ENCODE results near the gene BPIFB4. TPM values are rescaled to one million over a fixed set of nuclear protein-coding genes. Genes with fewer than 3 reads are reported as not detected.
A peak's percentile ranks its signal among the peaks of the same experiment; 100 is the strongest.

Gene BPIFB4
- total and polyA plus RNA-seq, 4 donors, result 0.25 TPM; not detected in 3

DNA sequence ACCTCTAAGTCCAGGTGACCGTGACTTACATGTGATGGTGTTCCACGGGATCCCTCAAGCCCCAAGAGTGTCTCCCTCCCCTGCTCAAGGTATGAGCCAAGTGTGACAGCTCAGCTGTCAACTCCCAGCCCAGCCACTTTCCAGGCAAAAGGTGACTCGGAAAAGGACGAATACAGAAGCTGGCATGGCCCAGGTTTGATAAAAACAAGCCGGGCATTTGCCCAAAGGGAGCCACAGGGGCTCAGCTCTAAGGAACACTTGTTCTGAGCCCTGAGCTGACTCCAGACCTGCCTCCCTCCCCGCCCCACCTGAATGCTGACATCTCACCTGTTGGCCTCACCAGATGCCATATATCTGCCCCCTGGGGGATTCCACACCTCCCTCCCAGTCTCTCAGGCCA lies 45.6 kb downstream of the BPIFB4 start:
- Histone ChIP-seq H3K9me3 (ENCODE audit: control insufficient read depth in 4 of 4, insufficient read depth in 3 of 4, low read length in 3 of 4) (peaks cover 0 to 5% (median 0%) of the 10 kb centered on the region in 4 donors), H3K27ac (ENCODE audit: low read depth in 1 of 2, low read length in 1 of 2) (no peak overlapping the region), H3K9ac (ENCODE audit: insufficient read depth in 1 of 2, low read length in 2 of 2) (no peak overlapping the region), H3K36me3 (ENCODE audit: control insufficient read depth in 4 of 4, insufficient read depth in 4 of 4, low read length in 4 of 4) (no peaks in the 10 kb centered on the region), H3K4me3 (no peak overlapping the region), H3K4me1 (ENCODE audit: control insufficient read depth in 5 of 5, insufficient read depth in 5 of 5, low read length in 5 of 5) (peaks cover 0 to 3% (median 0%) of the 10 kb centered on the region in 5 donors), H3K27me3 (ENCODE audit: control insufficient read depth in 3 of 3, insufficient read depth in 3 of 3, low read length in 2 of 3) (peaks cover 0 to 3% (median 0%) of the 10 kb centered on the region in 3 donors)
- no peak for ATAC-seq (ENCODE audit: insufficient read depth, low FRiP score)
- DNase-seq, result no peak
- WGBS, 2 donors, result 81 to 95% methylated on average over 6 of the region's 6 CpGs
- TF ChIP-seq, protein P1, sequence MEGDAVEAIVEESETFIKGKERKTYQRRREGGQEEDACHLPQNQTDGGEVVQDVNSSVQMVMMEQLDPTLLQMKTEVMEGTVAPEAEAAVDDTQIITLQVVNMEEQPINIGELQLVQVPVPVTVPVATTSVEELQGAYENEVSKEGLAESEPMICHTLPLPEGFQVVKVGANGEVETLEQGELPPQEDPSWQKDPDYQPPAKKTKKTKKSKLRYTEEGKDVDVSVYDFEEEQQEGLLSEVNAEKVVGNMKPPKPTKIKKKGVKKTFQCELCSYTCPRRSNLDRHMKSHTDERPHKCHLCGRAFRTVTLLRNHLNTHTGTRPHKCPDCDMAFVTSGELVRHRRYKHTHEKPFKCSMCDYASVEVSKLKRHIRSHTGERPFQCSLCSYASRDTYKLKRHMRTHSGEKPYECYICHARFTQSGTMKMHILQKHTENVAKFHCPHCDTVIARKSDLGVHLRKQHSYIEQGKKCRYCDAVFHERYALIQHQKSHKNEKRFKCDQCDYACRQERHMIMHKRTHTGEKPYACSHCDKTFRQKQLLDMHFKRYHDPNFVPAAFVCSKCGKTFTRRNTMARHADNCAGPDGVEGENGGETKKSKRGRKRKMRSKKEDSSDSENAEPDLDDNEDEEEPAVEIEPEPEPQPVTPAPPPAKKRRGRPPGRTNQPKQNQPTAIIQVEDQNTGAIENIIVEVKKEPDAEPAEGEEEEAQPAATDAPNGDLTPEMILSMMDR (IDR thresholded peaks at IDR 0.05; ENCODE audit: control extremely low read depth, extremely low read depth), result no peak

DNA sequence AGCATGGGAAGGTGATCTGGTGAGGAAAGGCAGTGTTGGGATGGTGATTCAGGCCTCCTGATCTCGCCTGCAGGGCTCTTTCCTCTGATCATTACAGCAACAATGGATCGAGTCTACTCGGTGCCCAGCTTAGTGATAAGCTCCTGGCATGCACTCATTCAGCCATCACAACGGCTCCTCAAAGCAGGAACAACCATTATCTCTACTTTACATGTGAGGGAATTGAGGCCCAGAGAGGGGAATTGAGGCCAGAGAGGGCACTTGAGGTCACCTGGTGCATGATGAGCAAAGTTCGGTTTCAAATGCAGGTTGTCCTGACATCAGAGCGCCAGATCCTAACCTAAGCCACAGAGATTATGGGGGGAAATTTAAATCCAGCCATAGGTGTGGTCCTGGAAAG lies 46.5 kb downstream of the BPIFB4 start:
- Histone ChIP-seq H3K36me3 (ENCODE audit: control insufficient read depth in 4 of 4, insufficient read depth in 4 of 4, low read length in 4 of 4) (no peaks in the 10 kb centered on the region), H3K4me1 (ENCODE audit: control insufficient read depth in 5 of 5, insufficient read depth in 5 of 5, low read length in 5 of 5) (peaks cover 0 to 3% (median 0%) of the 10 kb centered on the region in 5 donors), H3K9ac (ENCODE audit: insufficient read depth in 1 of 2, low read length in 2 of 2) (no peak overlapping the region), H3K9me3 (ENCODE audit: control insufficient read depth in 4 of 4, insufficient read depth in 3 of 4, low read length in 3 of 4) (peaks cover 0 to 4% (median 0%) of the 10 kb centered on the region in 4 donors), H3K27me3 (ENCODE audit: control insufficient read depth in 3 of 3, insufficient read depth in 3 of 3, low read length in 2 of 3) (peaks cover 0 to 3% (median 0%) of the 10 kb centered on the region in 3 donors), H3K27ac (ENCODE audit: low read depth in 1 of 2, low read length in 1 of 2) (no peak overlapping the region), H3K4me3 (no peak overlapping the region)
- DNase-seq, result no peak
- ATAC-seq (ENCODE audit: insufficient read depth, low FRiP score), result no peak
- TF ChIP-seq, protein P1 (IDR thresholded peaks at IDR 0.05; ENCODE audit: control extremely low read depth, extremely low read depth), result no peak
- 57 to 66% methylated on average over 6 of the region's 6 CpGs for WGBS, 2 donors

DNA sequence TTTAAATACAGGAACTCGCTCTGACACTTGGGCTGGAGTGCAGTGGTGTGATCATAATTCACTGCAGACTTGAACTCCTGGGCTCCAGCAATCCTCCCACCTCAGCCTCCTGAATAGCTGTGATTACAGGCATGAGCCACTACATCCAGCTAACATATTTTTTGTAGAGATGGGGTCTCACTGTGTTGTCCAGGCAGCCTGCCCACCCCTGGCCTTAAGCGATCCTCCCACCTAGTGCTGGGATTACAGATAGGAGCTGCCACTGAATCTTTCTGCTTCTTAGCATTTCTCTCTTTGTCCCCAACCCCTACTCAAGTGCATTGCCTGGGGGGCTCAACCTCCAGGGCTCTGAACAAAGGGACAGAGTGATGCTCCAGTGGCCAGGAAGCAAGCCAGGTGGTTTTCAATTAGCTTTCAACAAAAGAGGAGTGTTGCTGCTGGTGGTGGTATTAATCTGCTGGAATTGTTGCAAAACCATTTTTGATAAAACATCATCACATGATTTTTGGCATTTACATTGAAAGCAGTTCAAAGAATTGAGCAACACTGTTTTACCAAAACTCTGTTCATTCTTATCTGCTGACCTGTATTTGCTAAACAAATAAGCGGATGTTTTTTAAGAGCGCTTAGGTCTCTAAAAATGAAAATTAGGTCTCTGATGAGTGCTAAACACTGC lies 48.1 kb downstream of the BPIFB4 start:
- 76 to 84% methylated on average over 4 of the region's 4 CpGs for WGBS, 2 donors
- ATAC-seq (ENCODE audit: insufficient read depth, low FRiP score), result no peak
- H3K27ac ChIP-seq (ENCODE audit: low read depth in 1 of 2, low read length in 1 of 2), result peak overlapping the region in 1 of 2 donors; percentile 55

More for the DNA sequence above, 48.1 kb downstream of the BPIFB4 start:
- Histone ChIP-seq H3K4me3 (no peak overlapping the region), H3K36me3 (ENCODE audit: control insufficient read depth in 4 of 4, insufficient read depth in 4 of 4, low read length in 4 of 4) (no peaks in the 10 kb centered on the region), H3K27me3 (ENCODE audit: control insufficient read depth in 3 of 3, insufficient read depth in 3 of 3, low read length in 2 of 3) (peaks cover 0 to 3% (median 0%) of the 10 kb centered on the region in 3 donors), H3K9me3 (ENCODE audit: control insufficient read depth in 4 of 4, insufficient read depth in 3 of 4, low read length in 3 of 4) (peaks cover 0 to 2% (median 0%) of the 10 kb centered on the region in 4 donors), H3K9ac (ENCODE audit: insufficient read depth in 1 of 2, low read length in 2 of 2) (no peak overlapping the region), H3K4me1 (ENCODE audit: control insufficient read depth in 5 of 5, insufficient read depth in 5 of 5, low read length in 5 of 5) (peaks cover 0 to 5% (median 0%) of the 10 kb centered on the region in 5 donors)
- no peak for DNase-seq
- TF ChIP-seq, protein P1 (IDR thresholded peaks at IDR 0.05; ENCODE audit: control extremely low read depth, extremely low read depth), result no peak
